GM12892 (cell line): ENCODE data around the gene ARMC7.

Experiments
- POLR2A ChIP-seq: IDR thresholded peaks from 2 replicates; pipeline ENCODE4 v1.6.1; 2011; ENCODE audit warnings: low read depth, low read length, control low read depth
- POLR2AphosphoS5 ChIP-seq: IDR thresholded peaks from 2 replicates; pipeline ENCODE4 v1.6.1; 2011; ENCODE audit warnings: low read depth, low read length, control low read depth
- TAF1 ChIP-seq: IDR thresholded peaks from 2 replicates; pipeline ENCODE4 v1.6.1; 2011; ENCODE audit warnings: low read depth, mild to moderate bottlenecking, control low read depth, low read length, borderline replicate concordance

GRCh38 chr17:75105126-75106080, 4.4 kb upstream of the ARMC7 start:
- TF ChIP-seq POLR2AphosphoS5 (no peak), POLR2A (no peak), TAF1 (no peak)
